K562 (cell line): ENCODE data around the gene ZDHHC8. TPM values are rescaled to one million over a fixed set of nuclear protein-coding genes. Genes with fewer than 3 reads are reported as not detected.

Source experiments
- ARID1B ChIP-seq: fragments of 450-650 bp; IDR thresholded peaks from 2 replicates; pipeline ENCODE4 v1.6.1; 2016; ENCODE audit warnings: antibody characterized with exemption, mild to moderate bottlenecking, inconsistent platforms
- CAMTA2 ChIP-seq: fragments of 250-450 bp; sonication (Bioruptor Pico); conservative IDR thresholded peaks from 2 replicates; pipeline ENCODE4 v1.5.1; 2022
- CEBPZ ChIP-seq: fragments of 150-350 bp; IDR thresholded peaks from 2 replicates; pipeline ENCODE4 v1.6.1; 2014; ENCODE audit warnings: low read depth, mild to moderate bottlenecking, low read length, borderline replicate concordance
- EGR1 ChIP-seq: fragments of 450-650 bp; conservative IDR thresholded peaks from 2 replicates; pipeline ENCODE4 v1.6.1; 2017; ENCODE audit warnings: mild to moderate bottlenecking
- ELK3 ChIP-seq: fragments of 450-650 bp; formaldehyde crosslinking; IDR thresholded peaks from 2 replicates; pipeline ENCODE4 v1.4.0; 2020; ENCODE audit warnings: mild to moderate bottlenecking
- FOXK1 ChIP-seq: sonication (generic); formaldehyde crosslinking; IDR thresholded peaks from 2 replicates; pipeline ENCODE4 v1.8.0; 2022; ENCODE audit warnings: missing genetic modification reagents, mild to moderate bottlenecking, borderline replicate concordance
- HNRNPH1 ChIP-seq: fragments of 200-400 bp; formaldehyde crosslinking; optimal IDR thresholded peaks from 2 replicates; pipeline ENCODE3; 2017; ENCODE audit warnings: low read depth, mild to moderate bottlenecking, low read length, moderate library complexity
- IRF2 ChIP-seq: sonication (generic); formaldehyde crosslinking; IDR thresholded peaks from 2 replicates; pipeline ENCODE4 v1.8.1; 2022; ENCODE audit warnings: mild to moderate bottlenecking, missing genetic modification reagents
- KLF6 ChIP-seq: fragments of 250-450 bp; sonication (Bioruptor Pico); IDR thresholded peaks from 2 replicates; pipeline ENCODE4 v1.4.0; 2020; ENCODE audit warnings: mild to moderate bottlenecking, moderate library complexity, borderline replicate concordance
- LARP7 ChIP-seq: fragments of 450-650 bp; IDR thresholded peaks from 2 replicates; pipeline ENCODE4 v1.6.1; 2016
- MTF1 ChIP-seq: fragments of 250-450 bp; sonication (Bioruptor Pico); IDR thresholded peaks from 2 replicates; pipeline ENCODE4 v1.9.0; 2021; ENCODE audit warnings: moderate library complexity, mild to moderate bottlenecking, inconsistent platforms, borderline replicate concordance
- NFIX ChIP-seq: fragments of 250-450 bp; sonication (Bioruptor Pico); IDR thresholded peaks from 2 replicates; pipeline ENCODE4 v1.4.0; 2020; ENCODE audit warnings: low read depth, mild to moderate bottlenecking, moderate library complexity
- PHF20 ChIP-seq: fragments of 450-650 bp; IDR thresholded peaks from 2 replicates; pipeline ENCODE4 v1.6.1; 2018; ENCODE audit not compliant: partially characterized antibody
- PHTF2 ChIP-seq: fragments of 250-450 bp; sonication (Bioruptor Pico); IDR thresholded peaks from 2 replicates; pipeline ENCODE4 v1.5.0; 2021; ENCODE audit warnings: mild to moderate bottlenecking
- PYGO2 ChIP-seq: fragments of 450-650 bp; IDR thresholded peaks from 2 replicates; pipeline ENCODE4 v1.6.1; 2016; ENCODE audit warnings: mild to moderate bottlenecking, missing genetic modification characterization, moderate library complexity, missing compliant biosample characterization
- RBM39 ChIP-seq: fragments of 200-400 bp; formaldehyde crosslinking; optimal IDR thresholded peaks from 2 replicates; pipeline ENCODE3; 2018; ENCODE audit warnings: low read depth, low read length
- SMAD1 ChIP-seq: fragments of 150-350 bp; IDR thresholded peaks from 2 replicates; pipeline ENCODE4 v1.6.1; 2014; ENCODE audit warnings: low read length, low read depth; ENCODE audit not compliant: partially characterized antibody
- TAF1 ChIP-seq: IDR thresholded peaks from 2 replicates; pipeline ENCODE4 v1.6.1; 2011; ENCODE audit warnings: mild to moderate bottlenecking, low read length, moderate library complexity; ENCODE audit not compliant: insufficient read depth, control insufficient read depth, severe bottlenecking; ENCODE audit errors: extremely low read depth
- TEAD1 ChIP-seq, 2 experiments: fragments of 450-650 bp in 1 of 2; sonication (generic) in 1 of 2; formaldehyde crosslinking; IDR thresholded peaks; 2 replicates each; pipeline versions ENCODE4 v1.4.0 to v1.8.0; 2020 to 2022; ENCODE audit warnings: mild to moderate bottlenecking in 2 of 2, missing genetic modification reagents in 1 of 2
- TEAD2 ChIP-seq: fragments of 450-650 bp; IDR thresholded peaks from 2 replicates; pipeline ENCODE4 v1.6.1; 2016; ENCODE audit warnings: missing genetic modification characterization, control low read depth, missing compliant biosample characterization
- ZNF175 ChIP-seq: fragments of 200-800 bp; sonication (Bioruptor generic); IDR thresholded peaks from 2 replicates; pipeline ENCODE4 v1.6.1; 2016; ENCODE audit warnings: low read depth, mild to moderate bottlenecking, missing genetic modification characterization, missing compliant biosample characterization
- ZNF23 ChIP-seq: fragments of 250-450 bp; sonication (Bioruptor Pico); IDR thresholded peaks from 2 replicates; pipeline ENCODE4 v1.4.0; 2020; ENCODE audit warnings: mild to moderate bottlenecking
- ZNF584 ChIP-seq: fragments of 200-800 bp; sonication (Bioruptor generic); IDR thresholded peaks from 2 replicates; pipeline ENCODE4 v1.6.1; 2016; ENCODE audit warnings: low read depth, mild to moderate bottlenecking, missing genetic modification characterization, missing compliant biosample characterization
- ZNF589 ChIP-seq: fragments of 200-800 bp; sonication (Bioruptor generic); IDR thresholded peaks from 2 replicates; pipeline ENCODE4 v1.6.1; 2016; ENCODE audit warnings: low read depth, missing genetic modification characterization, missing compliant biosample characterization
- ZNF785 ChIP-seq: fragments of 250-450 bp; sonication (Bioruptor Pico); IDR thresholded peaks from 2 replicates; pipeline ENCODE4 v1.4.0; 2020; ENCODE audit warnings: mild to moderate bottlenecking
- polyA plus RNA-seq, 8 experiments: library from polyadenylated mRNA; depleted of rRNA in 4 of 8; stranded (reverse) in 5 of 8; unstranded in 3 of 8; fragments of >200 nt; fragmentation: Nextera tagmentation in 2 of 8; fragmentation: Illumina TruSeq in 1 of 8; extraction: Ambion mirVana in 2 of 8; extraction: Trizol in 1 of 8; gene quantifications; 2 replicates each; pipeline versions ENCODE4 v1.2.1 to v1.2.3, GENCODE V29; 2011 to 2014; ENCODE audit warnings: inconsistent platforms in 1 of 8, missing spikeins in 1 of 8
- total RNA-seq, 7 experiments: library from RNA; depleted of rRNA in 6 of 7; stranded (reverse); fragments of >200 nt in 6 of 7; fragmentation: Illumina TruSeq in 2 of 7; extraction: Trizol in 2 of 7; gene quantifications; 2 replicates each; pipeline versions ENCODE4 v1.2.1 to v1.2.3, GENCODE V29; 2011 to 2021; ENCODE audit warnings: low replicate concordance in 1 of 7

The ZDHHC8 gene
- total and polyA plus RNA-seq, 9 of the 15 experiments (the other 6 are each of a cell fraction or from before 2014, with no cell fraction given) = 0.04 to 109 (median 16.4) TPM

- no peak for TF ChIP-seq HNRNPH1
- peak in 1 of 2 experiments; percentile 69; a peak in 1 of 4 replicates for TF ChIP-seq TEAD1 (CRISPR knock-in tag; IDR thresholded peaks at IDR 0.05)
- no peak for TF ChIP-seq EGR1
- no peak for TF ChIP-seq NFIX (CRISPR knock-in tag)
- no peak for TF ChIP-seq ZNF785 (CRISPR knock-in tag)
- no peak for TF ChIP-seq ZNF589
- no peak for TF ChIP-seq ZNF23
- TF ChIP-seq MTF1 (CRISPR knock-in tag) = peak; percentile 57; the same call in 1 of the 2 replicates
- no peak for TF ChIP-seq LARP7
- no peak for TF ChIP-seq RBM39
- no peak for TF ChIP-seq TEAD2
- TF ChIP-seq FOXK1 = no peak
- TF ChIP-seq CAMTA2 = 0 out of 2 replicates have a peak, but pooled peaks have one; percentile 59
- TF ChIP-seq PYGO2 (tag) = no peak
- no peak; the same call in 1 of the 2 replicates for TF ChIP-seq CEBPZ
- no peak for TF ChIP-seq IRF2 (CRISPR knock-in tag)
- no peak for TF ChIP-seq ZNF175 (CRISPR knock-in tag)
- no peak for TF ChIP-seq PHF20
- TF ChIP-seq ELK3 (CRISPR knock-in tag) = 0 out of 2 replicates have a peak, but pooled peaks have one; percentile 57
- no peak for TF ChIP-seq TAF1
- TF ChIP-seq ZNF584 (CRISPR knock-in tag) = no peak
- no peak for TF ChIP-seq SMAD1
- peak; percentile 73; the same call in 1 of the 2 replicates for TF ChIP-seq KLF6 (CRISPR knock-in tag)
- TF ChIP-seq PHTF2 (CRISPR knock-in tag) = peak; percentile 5; the same call in 1 of the 2 replicates
- no peak for TF ChIP-seq ARID1B
These were observed 2.5 kb upstream of the ZDHHC8 start (continued) for GRCh38 chr22:20128902-20129746.
